Nephron progenitor cell (in vitro differentiated cells): ENCODE measurements around the gene JTB.

Source experiments
- DNase-seq: peaks from one replicate; pipeline ENCODE4 v3.0.0; 2021
- H3K27ac Mint-ChIP-seq: 2 replicates; pipeline ENCODE4 v1.8.0; 2021; ENCODE audit warnings: mild to moderate bottlenecking, moderate library complexity, mixed read lengths
- H3K27me3 Mint-ChIP-seq: 2 replicates; pipeline ENCODE4 v1.8.0; 2021; ENCODE audit warnings: mild to moderate bottlenecking, low read depth, mixed read lengths; ENCODE audit not compliant: poor library complexity
- H3K36me3 Mint-ChIP-seq: 2 replicates; pipeline ENCODE4 v1.8.0; 2021; ENCODE audit warnings: low read depth, mixed read lengths
- H3K4me1 Mint-ChIP-seq: 2 replicates; pipeline ENCODE4 v1.8.0; 2021; ENCODE audit warnings: mixed read lengths
- H3K4me3 Mint-ChIP-seq: 2 replicates; pipeline ENCODE4 v1.8.0; 2021; ENCODE audit warnings: mild to moderate bottlenecking, moderate library complexity, mixed read lengths
- H3K9me3 Mint-ChIP-seq: 2 replicates; pipeline ENCODE4 v1.8.0; 2021; ENCODE audit warnings: mild to moderate bottlenecking, moderate library complexity, mixed read lengths
- TF ChIP-seq, protein P1 (sequence below): fragments of 200-600 bp; sonication (generic); IDR thresholded peaks from 2 replicates; pipeline ENCODE4 v1.5.0; 2021; ENCODE audit warnings: antibody characterized with exemption

Gene JTB

DNA sequence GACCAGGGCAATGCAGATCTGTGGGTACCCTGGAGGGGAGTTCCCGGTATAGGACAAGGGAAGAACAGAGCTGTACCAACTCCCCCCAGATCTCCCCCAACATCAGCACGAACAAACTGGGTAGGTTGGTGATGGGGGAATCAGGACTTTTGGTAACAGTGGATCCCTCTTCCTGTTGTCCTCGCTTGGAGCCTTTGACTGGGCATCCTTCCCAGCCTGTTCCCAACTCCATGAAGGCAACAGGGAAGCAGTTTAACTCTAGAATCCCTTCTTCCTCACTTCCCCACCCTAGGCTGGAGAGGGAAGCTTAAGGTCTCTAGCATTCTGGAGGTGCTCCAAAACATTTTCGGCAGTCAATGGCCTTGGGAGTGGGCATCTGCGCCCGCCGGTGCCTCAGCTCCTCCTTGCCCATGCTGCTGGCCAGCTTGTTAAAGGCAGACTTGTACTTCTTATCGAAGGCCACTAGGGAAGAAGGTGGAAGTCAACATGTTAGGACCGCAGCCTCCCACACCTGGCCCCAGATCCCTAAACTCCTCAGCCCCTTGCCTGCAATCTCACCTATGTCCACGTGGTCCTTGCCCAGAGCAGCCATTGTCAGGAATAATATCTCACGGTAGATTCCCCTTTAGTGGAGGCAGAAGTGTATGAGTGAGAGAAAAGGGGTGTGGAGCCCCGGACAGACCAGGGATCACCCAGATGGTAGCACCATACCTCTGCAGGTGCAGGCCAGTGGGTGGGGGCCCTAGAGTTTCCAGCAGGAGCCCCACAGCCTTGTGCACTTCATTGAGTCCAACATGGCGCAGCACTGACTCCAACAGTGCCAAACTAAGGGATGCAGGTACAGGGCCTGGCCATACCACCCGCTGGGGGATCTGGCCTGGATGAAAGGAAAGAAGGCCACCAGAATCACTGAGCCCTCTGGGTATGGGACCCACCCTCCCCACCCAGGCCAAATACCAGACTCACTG, 47.2 kb downstream of the JTB start:
- peak overlapping the region; percentile 64 for H3K27ac Mint-ChIP-seq
- H3K27me3 Mint-ChIP-seq, result no peaks in the 10 kb centered on the region

DNA sequence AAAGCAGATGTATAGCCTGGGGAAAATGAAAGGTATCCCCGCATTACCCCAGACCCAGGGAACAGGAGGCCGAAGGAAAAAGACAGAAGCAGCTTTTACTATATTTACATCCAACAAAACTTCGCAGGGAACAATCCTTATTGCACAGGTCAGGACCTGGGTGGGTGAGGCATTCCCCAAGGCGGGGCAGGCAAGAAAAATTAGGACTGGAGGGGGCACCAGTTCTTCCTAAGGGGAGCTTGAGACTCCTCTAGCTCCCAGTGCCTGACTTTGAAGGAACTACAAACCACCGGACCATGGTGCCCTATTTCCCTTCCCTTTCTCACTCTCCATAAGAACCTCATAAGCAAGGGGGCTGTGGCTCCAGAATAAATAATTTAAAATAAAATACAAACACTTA, 48.0 kb downstream of the JTB start:
- TF ChIP-seq, protein P1, sequence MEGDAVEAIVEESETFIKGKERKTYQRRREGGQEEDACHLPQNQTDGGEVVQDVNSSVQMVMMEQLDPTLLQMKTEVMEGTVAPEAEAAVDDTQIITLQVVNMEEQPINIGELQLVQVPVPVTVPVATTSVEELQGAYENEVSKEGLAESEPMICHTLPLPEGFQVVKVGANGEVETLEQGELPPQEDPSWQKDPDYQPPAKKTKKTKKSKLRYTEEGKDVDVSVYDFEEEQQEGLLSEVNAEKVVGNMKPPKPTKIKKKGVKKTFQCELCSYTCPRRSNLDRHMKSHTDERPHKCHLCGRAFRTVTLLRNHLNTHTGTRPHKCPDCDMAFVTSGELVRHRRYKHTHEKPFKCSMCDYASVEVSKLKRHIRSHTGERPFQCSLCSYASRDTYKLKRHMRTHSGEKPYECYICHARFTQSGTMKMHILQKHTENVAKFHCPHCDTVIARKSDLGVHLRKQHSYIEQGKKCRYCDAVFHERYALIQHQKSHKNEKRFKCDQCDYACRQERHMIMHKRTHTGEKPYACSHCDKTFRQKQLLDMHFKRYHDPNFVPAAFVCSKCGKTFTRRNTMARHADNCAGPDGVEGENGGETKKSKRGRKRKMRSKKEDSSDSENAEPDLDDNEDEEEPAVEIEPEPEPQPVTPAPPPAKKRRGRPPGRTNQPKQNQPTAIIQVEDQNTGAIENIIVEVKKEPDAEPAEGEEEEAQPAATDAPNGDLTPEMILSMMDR, result no peak
- Mint-ChIP-seq H3K27me3 (no peaks in the 10 kb centered on the region), H3K9me3 (no peaks in the 10 kb centered on the region), H3K27ac (peak overlapping the region; percentile 64), H3K4me3 (no peak overlapping the region), H3K4me1 (no peaks in the 10 kb centered on the region), H3K36me3 (peaks cover 16% of the 10 kb centered on the region)
- DNase-seq, result no peak

More for the DNA sequence above, 47.2 kb downstream of the JTB start:
- Mint-ChIP-seq H3K4me1 (no peaks in the 10 kb centered on the region), H3K36me3 (peaks cover 25% of the 10 kb centered on the region), H3K9me3 (no peaks in the 10 kb centered on the region), H3K4me3 (no peak overlapping the region)
- DNase-seq, result no peak
- TF ChIP-seq, protein P1, result no peak

DNA sequence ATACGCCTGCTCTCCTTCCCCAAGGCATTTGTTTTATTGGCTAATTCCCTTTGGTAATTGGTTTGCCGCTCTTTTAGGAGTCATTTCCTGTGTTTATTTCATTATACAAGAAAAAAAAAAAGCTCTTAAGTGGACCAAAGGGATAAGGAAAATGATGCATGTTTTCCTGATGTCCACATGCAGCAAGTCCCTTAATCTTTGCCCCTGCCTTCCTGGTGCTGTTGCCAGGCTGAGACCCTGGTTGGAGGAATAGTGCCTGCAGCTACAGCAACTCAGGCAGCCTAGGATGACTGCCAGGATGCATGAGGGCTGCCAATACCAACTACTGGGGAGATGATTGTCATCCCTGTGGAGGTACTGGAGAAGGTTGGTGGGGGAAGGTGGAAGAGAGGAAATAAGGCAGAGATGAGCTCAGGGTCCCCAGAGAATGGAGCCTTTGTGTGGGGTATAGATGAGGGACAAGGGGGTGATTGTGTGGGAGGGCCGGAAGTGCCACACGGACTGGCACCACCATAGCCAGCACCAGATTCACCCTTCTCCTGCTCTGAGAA, 48.6 kb downstream of the JTB start:
- Mint-ChIP-seq H3K4me3 (no peak overlapping the region), H3K36me3 (peaks cover 14% of the 10 kb centered on the region), H3K27me3 (no peaks in the 10 kb centered on the region), H3K27ac (peak overlapping the region; percentile 80), H3K4me1 (peaks cover 2% of the 10 kb centered on the region), H3K9me3 (no peaks in the 10 kb centered on the region)
- TF ChIP-seq, protein P1, result no peak
- no peak for DNase-seq

DNA sequence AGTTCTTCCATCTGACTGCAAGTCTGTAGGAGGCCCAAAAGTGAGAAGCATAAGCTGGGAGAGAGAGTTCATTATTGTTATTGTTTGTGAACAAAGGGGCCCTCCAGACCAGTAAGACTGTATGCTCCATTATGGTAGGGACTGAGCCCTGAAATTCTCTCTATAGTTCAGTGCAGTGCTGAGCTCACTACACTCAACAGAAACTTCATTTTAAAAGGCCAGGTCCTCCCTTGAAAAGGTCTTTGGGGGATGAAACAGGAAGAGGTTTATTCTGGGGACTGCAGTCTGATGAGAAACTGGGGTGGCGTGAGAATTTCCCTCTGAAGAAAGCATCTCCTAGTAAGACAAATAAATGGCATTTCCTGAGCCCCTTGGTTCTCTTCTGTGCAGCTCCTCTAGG, 49.2 kb downstream of the JTB start:
- Mint-ChIP-seq H3K9me3 (no peaks in the 10 kb centered on the region), H3K4me3 (no peak overlapping the region), H3K27me3 (no peaks in the 10 kb centered on the region), H3K4me1 (peaks cover 7% of the 10 kb centered on the region), H3K36me3 (peaks cover 14% of the 10 kb centered on the region), H3K27ac (peak overlapping the region; percentile 80)
- TF ChIP-seq, protein P1, result no peak
- no peak for DNase-seq

DNA sequence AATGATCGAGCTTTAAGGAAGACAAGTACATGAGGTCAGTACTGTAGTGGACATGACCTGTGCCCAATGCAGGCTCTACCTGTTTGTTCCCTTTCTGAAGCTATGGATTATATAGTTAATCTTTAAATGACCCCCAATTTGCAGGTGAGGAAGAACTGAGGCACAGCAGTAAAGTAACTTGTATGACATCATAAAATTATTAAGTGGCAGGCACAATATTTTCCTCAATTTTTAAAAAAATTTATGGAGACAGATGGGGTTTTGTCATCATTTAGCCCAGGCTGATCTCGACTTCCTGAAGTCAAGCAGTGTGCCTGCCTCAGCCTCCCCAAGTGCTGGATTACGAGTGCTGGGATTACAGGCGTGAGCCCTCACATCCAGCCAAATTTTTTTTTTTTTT, 51.1 kb downstream of the JTB start:
- Mint-ChIP-seq H3K36me3 (peaks cover 9% of the 10 kb centered on the region), H3K27me3 (no peaks in the 10 kb centered on the region), H3K4me3 (no peak overlapping the region), H3K9me3 (no peaks in the 10 kb centered on the region), H3K27ac (no peak overlapping the region), H3K4me1 (peaks cover 10% of the 10 kb centered on the region)
- TF ChIP-seq, protein P1, result no peak
- DNase-seq, result no peak
